SK-N-SH (cell line): ENCODE data around the gene SRA1. TPM values are rescaled to one million over a fixed set of nuclear protein-coding genes. Genes with fewer than 3 reads are reported as not detected.

Experiments
- CTCF ChIA-PET: fragments of 300-600, 350-600 bp; formaldehyde crosslinking; extraction: SDS; loops from one replicate; lab custom pipeline; 2021; lab: Yijun Ruan, JAX
- POLR2A ChIA-PET: fragments of 350-600 bp; sonication (Branson Sonifier 250); formaldehyde crosslinking; extraction: SDS; loops from one replicate; lab custom pipeline; 2020; ENCODE audit warnings: antibody characterized with exemption, inconsistent platforms; lab: Yijun Ruan, JAX
- DNase-seq: peaks from one replicate; pipeline ENCODE4 v3.0.0; 2012
- H2AFZ ChIP-seq: fragments of 200-600 bp; sonication (generic); 2 replicates; pipeline ENCODE4 v1.8.1; 2016; ENCODE audit warnings: antibody characterized with exemption, mild to moderate bottlenecking, low read depth
- H3F3A ChIP-seq: fragments of 200-600 bp; sonication (generic); replicated peaks from 2 replicates; pipeline ENCODE3; 2016; ENCODE audit warnings: antibody characterized with exemption, mild to moderate bottlenecking; ENCODE audit not compliant: insufficient read depth
- H3K27ac ChIP-seq, 2 experiments: fragments of 200-500 bp in 1 of 2; fragments of 200-600 bp in 1 of 2; sonication (Bioruptor generic) in 1 of 2; sonication (generic), shearing (Covaris generic) in 1 of 2; 2 replicates each; pipeline versions ENCODE4 v1.5.1 to v1.6.1; 2014 to 2016; ENCODE audit warnings: low read depth in 2 of 2, inconsistent platforms in 1 of 2, low read length in 1 of 2, mild to moderate bottlenecking in 1 of 2, mixed read lengths in 1 of 2
- H3K27me3 ChIP-seq: fragments of 200-600 bp; sonication (generic), shearing (Covaris generic); 2 replicates; pipeline ENCODE4 v1.6.1; 2016; ENCODE audit warnings: mixed run types; ENCODE audit not compliant: insufficient read depth
- H3K36me3 ChIP-seq, 2 experiments: fragments of 200-500 bp in 1 of 2; fragments of 200-600 bp in 1 of 2; sonication (Bioruptor generic) in 1 of 2; sonication (generic) in 1 of 2; replicated peaks in 1 of 2; 2 replicates each; pipeline versions ENCODE3 to v1.5.1; 2014 to 2016; ENCODE audit warnings: low read length in 1 of 2, mild to moderate bottlenecking in 1 of 2; ENCODE audit not compliant: insufficient read depth in 2 of 2, control insufficient read depth in 1 of 2
- H3K4me1 ChIP-seq, 2 experiments: fragments of 200-500 bp in 1 of 2; fragments of 200-600 bp in 1 of 2; sonication (Bioruptor generic) in 1 of 2; sonication (generic), shearing (Covaris generic) in 1 of 2; 2 replicates each; pipeline versions ENCODE4 v1.5.1 to v1.6.1; 2014 to 2016; ENCODE audit warnings: low read depth in 1 of 2, low read length in 1 of 2, mixed run types in 1 of 2; ENCODE audit not compliant: insufficient read depth in 2 of 2, control insufficient read depth in 1 of 2
- H3K4me2 ChIP-seq: fragments of 200-600 bp; sonication (generic), shearing (Covaris generic); 2 replicates; pipeline ENCODE4 v1.6.1; 2017; ENCODE audit warnings: mixed run types
- H3K4me3 ChIP-seq, 2 experiments: fragments of 200-500 bp in 1 of 2; fragments of 200-600 bp in 1 of 2; sonication (Bioruptor generic) in 1 of 2; sonication (generic), shearing (Covaris generic) in 1 of 2; 2 replicates each; pipeline versions ENCODE4 v1.5.1 to v1.8.1; 2014 to 2016; ENCODE audit warnings: low read depth in 2 of 2, inconsistent platforms in 1 of 2, low read length in 1 of 2, mild to moderate bottlenecking in 1 of 2, mixed read lengths in 1 of 2, moderate library complexity in 1 of 2
- H3K79me2 ChIP-seq: fragments of 200-600 bp; sonication (generic); 2 replicates; pipeline ENCODE4 v1.8.1; 2017; ENCODE audit warnings: mild to moderate bottlenecking; ENCODE audit not compliant: insufficient read depth
- H3K9ac ChIP-seq: fragments of 200-600 bp; sonication (generic); 2 replicates; pipeline ENCODE4 v1.6.1; 2017; ENCODE audit warnings: mixed run types
- H3K9me2 ChIP-seq: fragments of 200-600 bp; sonication (generic); 2 replicates; pipeline ENCODE4 v1.6.1; 2017; ENCODE audit warnings: mixed run types
- H3K9me3 ChIP-seq: fragments of 200-600 bp; sonication (generic); 2 replicates; pipeline ENCODE4 v1.6.1; 2017; ENCODE audit warnings: mixed run types, mild to moderate bottlenecking, moderate library complexity
- H4K20me1 ChIP-seq: fragments of 200-600 bp; sonication (generic); 2 replicates; pipeline ENCODE4 v1.6.1; 2017; ENCODE audit warnings: mild to moderate bottlenecking, mixed run types; ENCODE audit not compliant: insufficient read depth
- CHD2 ChIP-seq: fragments of 150-350 bp; IDR thresholded peaks from 2 replicates; pipeline ENCODE4 v1.6.1; 2018; ENCODE audit warnings: low read length; ENCODE audit not compliant: partially characterized antibody
- ELF1 ChIP-seq: IDR thresholded peaks from 2 replicates; pipeline ENCODE4 v1.4.0; 2012
- EP300 ChIP-seq, 2 experiments: IDR thresholded peaks; 2 replicates each; pipeline versions ENCODE4 v1.4.0 to v1.6.1; 2012; ENCODE audit warnings: borderline replicate concordance in 1 of 2, low read depth in 1 of 2, low read length in 1 of 2
- GABPA ChIP-seq: IDR thresholded peaks from 2 replicates; pipeline ENCODE4 v1.4.0; 2012; ENCODE audit warnings: low read depth, mild to moderate bottlenecking
- GATA2 ChIP-seq: sonication (generic); formaldehyde crosslinking; IDR thresholded peaks from 2 replicates; pipeline ENCODE4 v1.5.0; 2020; ENCODE audit warnings: mild to moderate bottlenecking, missing genetic modification reagents
- IRF3 ChIP-seq: fragments of 150-350 bp; IDR thresholded peaks from 2 replicates; pipeline ENCODE4 v1.6.1; 2016; ENCODE audit warnings: mild to moderate bottlenecking, low read depth, low read length
- JUND ChIP-seq: IDR thresholded peaks from 2 replicates; pipeline ENCODE4 v1.4.0; 2012
- MEF2A ChIP-seq: IDR thresholded peaks from 2 replicates; pipeline ENCODE4 v1.4.0; 2012; ENCODE audit warnings: low read depth, borderline replicate concordance
- POLR2AphosphoS5 ChIP-seq: IDR thresholded peaks from 2 replicates; pipeline ENCODE4 v1.6.1; 2012; ENCODE audit warnings: low read depth, low read length
- RAD21 ChIP-seq: IDR thresholded peaks from 2 replicates; pipeline ENCODE4 v1.6.1; 2012; ENCODE audit warnings: mild to moderate bottlenecking, low read length
- RCOR1 ChIP-seq: fragments of 150-350 bp; IDR thresholded peaks from 2 replicates; pipeline ENCODE4 v1.6.1; 2017; ENCODE audit warnings: antibody characterized with exemption, low read length
- SMC3 ChIP-seq: IDR thresholded peaks from 2 replicates; pipeline ENCODE4 v1.6.1; 2012; ENCODE audit warnings: low read depth, low read length, improper control_type of control experiment
- ZBTB33 ChIP-seq: IDR thresholded peaks from 2 replicates; pipeline ENCODE4 v1.4.0; 2012; ENCODE audit warnings: low read depth, borderline replicate concordance
- WGBS: methylation state at CpG from one replicate; pipeline ENCODE4 v1.1.6; 2017; ENCODE audit warnings: low lambda C conversion rate; 5-methylcytosine and 5-hydroxymethylcytosine counted together
- polyA plus RNA-seq, 3 experiments: library from polyadenylated mRNA; depleted of rRNA; stranded (reverse); fragments of >200 nt; gene quantifications; 2 replicates each; pipeline ENCODE4 v1.2.3, GENCODE V29; 2012
- TF ChIP-seq, protein P1 (sequence below): IDR thresholded peaks from 2 replicates; pipeline ENCODE4 v1.6.1; 2012; ENCODE audit warnings: mild to moderate bottlenecking, low read depth, low read length, moderate library complexity

The SRA1 gene
- polyA plus RNA-seq, 1 of the 3 experiments (the other 2 are of a cell fraction): 35.9 TPM

DNA sequence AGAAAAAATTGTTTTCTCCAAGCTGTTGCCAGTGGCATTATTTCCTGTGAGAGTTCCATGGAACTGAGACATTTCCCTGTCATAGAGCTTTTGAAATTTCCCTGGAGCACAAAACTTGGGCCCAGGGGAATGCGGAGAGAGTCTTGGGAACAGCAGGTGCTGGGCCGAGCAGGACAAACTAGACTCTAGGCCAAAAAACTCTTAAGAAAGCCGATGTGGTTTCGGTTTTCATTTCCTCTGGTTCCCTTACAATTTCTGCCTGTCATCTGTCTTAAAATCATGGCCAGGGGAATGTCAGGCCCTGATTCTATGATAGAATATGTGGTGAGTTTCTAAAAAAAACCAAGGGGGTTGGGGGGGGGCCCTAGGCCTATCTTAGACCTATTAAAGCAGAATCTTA is 11.9 kb upstream of the SRA1 start:
- CTCF ChIA-PET: interaction anchor here (2.5 kb wide), 1 partner anchor 70 kb away, joined by 7 read pairs; the partner anchor contains the start of gene TMCO6
- Histone ChIP-seq H4K20me1 (no peaks in the 10 kb centered on the region), H3K79me2 (peaks cover 26% of the 10 kb centered on the region), H3K9me2 (no peaks in the 10 kb centered on the region), H2AFZ (no peak overlapping the region), H3K4me1 (peaks cover 3 to 8% of the 10 kb centered on the region in 2 experiments; a peak in 1 of 4 replicates), H3K9me3 (no peaks in the 10 kb centered on the region), H3K4me2 (no peak overlapping the region), H3K27me3 (no peaks in the 10 kb centered on the region), H3K27ac (no peak overlapping the region), H3K4me3 (no peak overlapping the region), H3K36me3 (peaks cover 8 to 25% of the 10 kb centered on the region in 2 experiments), H3K9ac (no peak overlapping the region), H3F3A (peaks cover 5% of the 10 kb centered on the region)
- DNase-seq: no peak
- POLR2A ChIA-PET: interaction anchor here (1.0 kb wide), 1 partner anchor 12 kb away, joined by 3 read pairs; the partner anchor contains the start of gene SRA1
- no peak for TF ChIP-seq EP300 (IDR thresholded peaks at IDR 0.05; ENCODE audit: borderline replicate concordance in 1 of 2, low read depth in 1 of 2, low read length in 1 of 2)
- no peak for TF ChIP-seq MEF2A
- TF ChIP-seq RCOR1: no peak
- TF ChIP-seq SMC3: no peak
- TF ChIP-seq, protein P1, sequence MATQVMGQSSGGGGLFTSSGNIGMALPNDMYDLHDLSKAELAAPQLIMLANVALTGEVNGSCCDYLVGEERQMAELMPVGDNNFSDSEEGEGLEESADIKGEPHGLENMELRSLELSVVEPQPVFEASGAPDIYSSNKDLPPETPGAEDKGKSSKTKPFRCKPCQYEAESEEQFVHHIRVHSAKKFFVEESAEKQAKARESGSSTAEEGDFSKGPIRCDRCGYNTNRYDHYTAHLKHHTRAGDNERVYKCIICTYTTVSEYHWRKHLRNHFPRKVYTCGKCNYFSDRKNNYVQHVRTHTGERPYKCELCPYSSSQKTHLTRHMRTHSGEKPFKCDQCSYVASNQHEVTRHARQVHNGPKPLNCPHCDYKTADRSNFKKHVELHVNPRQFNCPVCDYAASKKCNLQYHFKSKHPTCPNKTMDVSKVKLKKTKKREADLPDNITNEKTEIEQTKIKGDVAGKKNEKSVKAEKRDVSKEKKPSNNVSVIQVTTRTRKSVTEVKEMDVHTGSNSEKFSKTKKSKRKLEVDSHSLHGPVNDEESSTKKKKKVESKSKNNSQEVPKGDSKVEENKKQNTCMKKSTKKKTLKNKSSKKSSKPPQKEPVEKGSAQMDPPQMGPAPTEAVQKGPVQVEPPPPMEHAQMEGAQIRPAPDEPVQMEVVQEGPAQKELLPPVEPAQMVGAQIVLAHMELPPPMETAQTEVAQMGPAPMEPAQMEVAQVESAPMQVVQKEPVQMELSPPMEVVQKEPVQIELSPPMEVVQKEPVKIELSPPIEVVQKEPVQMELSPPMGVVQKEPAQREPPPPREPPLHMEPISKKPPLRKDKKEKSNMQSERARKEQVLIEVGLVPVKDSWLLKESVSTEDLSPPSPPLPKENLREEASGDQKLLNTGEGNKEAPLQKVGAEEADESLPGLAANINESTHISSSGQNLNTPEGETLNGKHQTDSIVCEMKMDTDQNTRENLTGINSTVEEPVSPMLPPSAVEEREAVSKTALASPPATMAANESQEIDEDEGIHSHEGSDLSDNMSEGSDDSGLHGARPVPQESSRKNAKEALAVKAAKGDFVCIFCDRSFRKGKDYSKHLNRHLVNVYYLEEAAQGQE: no peak
- TF ChIP-seq CHD2: no peak
- TF ChIP-seq JUND: no peak
- no peak for TF ChIP-seq ZBTB33
- TF ChIP-seq ELF1: no peak
- TF ChIP-seq GATA2 (CRISPR knock-in tag): no peak
- no peak for TF ChIP-seq POLR2AphosphoS5
- WGBS: 96% methylated on average over 4 of the region's 4 CpGs

DNA sequence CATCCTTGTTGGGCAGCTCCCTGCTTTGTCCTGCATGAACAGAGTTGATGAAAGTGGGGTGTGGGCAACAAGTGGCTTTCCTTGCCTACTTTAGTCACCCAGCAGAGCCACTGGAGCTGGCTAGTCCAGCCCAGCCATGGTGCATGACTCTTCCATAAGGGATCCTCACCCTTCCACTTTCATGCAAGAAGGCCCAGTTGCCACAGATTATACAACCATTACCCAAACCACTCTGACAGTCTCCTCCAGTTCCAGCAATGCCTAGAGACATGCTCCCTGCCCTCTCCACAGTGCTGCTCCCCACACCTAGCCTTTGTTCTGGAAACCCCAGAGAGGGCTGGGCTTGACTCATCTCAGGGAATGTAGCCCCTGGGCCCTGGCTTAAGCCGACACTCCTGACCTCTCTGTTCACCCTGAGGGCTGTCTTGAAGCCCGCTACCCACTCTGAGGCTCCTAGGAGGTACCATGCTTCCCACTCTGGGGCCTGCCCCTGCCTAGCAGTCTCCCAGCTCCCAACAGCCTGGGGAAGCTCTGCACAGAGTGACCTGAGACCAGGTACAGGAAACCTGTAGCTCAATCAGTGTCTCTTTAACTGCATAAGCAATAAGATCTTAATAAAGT is 11.3 kb upstream of the SRA1 start:
- peaks cover 3 to 11% of the 10 kb centered on the region in 2 experiments; a peak in 1 of 4 replicates for H3K4me1 ChIP-seq
- H3K36me3 ChIP-seq: peaks cover 8 to 25% of the 10 kb centered on the region in 2 experiments
- no peak for DNase-seq
- H3F3A ChIP-seq: peaks cover 5% of the 10 kb centered on the region
- no peak overlapping the region for H3K27ac ChIP-seq
- H3K9me3 ChIP-seq: no peaks in the 10 kb centered on the region
- no peaks in the 10 kb centered on the region for H4K20me1 ChIP-seq
- H3K4me3 ChIP-seq: no peak overlapping the region
- no peak overlapping the region for H3K9ac ChIP-seq
- POLR2A ChIA-PET: no interaction called here
- no peak overlapping the region for H2AFZ ChIP-seq
- no peaks in the 10 kb centered on the region for H3K27me3 ChIP-seq
- CTCF ChIA-PET: no interaction called here
- H3K4me2 ChIP-seq: no peak overlapping the region
- WGBS: 90% methylated on average over 2 of the region's 2 CpGs
- H3K9me2 ChIP-seq: no peaks in the 10 kb centered on the region
- peaks cover 28% of the 10 kb centered on the region for H3K79me2 ChIP-seq
- TF ChIP-seq ELF1 (no peak), IRF3 (no peak), RCOR1 (no peak), CHD2 (no peak), RAD21 (no peak), ZBTB33 (no peak), GABPA (no peak)
